Activated CD4-positive, alpha-beta T cell treated with anti-CD3 and anti-CD28 coated beads, Interleukin-2, amount 50 U/mL, for 1 hour (primary cell): ENCODE data around the gene CERS3.
"Not testable (repeated sequence)": the region's sequence is repeated elsewhere in the genome, so short reads cannot be mapped to it uniquely, and the experiment has no call there.

Experiments used
- DNase-seq: peaks from one replicate; pipeline ENCODE4 v3.0.0-alpha.2; 2020

The CERS3 gene

GRCh38 chr15:100463515-100463914 is 65.2 kb downstream of the CERS3 start:
- no peak for DNase-seq

- DNase-seq: no peak
These were observed 67.7 kb downstream of the CERS3 start for GRCh38 chr15:100461049-100461448.

GRCh38 chr15:100457201-100457600 is 71.5 kb downstream of the CERS3 start:
- no peak for DNase-seq

DNA sequence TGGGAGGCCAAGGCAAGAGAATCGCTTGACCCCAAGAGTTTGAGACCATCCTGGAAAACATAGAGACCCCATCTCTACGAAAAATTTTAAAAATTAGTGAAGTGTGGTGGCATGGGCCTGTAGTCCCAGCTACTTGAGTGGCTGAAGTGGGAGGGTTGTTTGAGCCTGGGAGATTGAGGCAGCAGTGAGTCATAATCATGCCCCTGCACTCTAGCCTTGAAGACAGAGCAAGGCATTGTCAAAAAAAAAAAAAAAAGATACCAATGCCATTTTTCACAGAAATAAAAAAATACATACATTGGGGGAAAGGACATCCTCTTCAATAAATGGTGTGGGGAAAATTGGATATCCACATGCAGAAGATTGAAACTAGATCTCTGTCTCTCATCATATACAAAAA is 74.6 kb downstream of the CERS3 start:
- no peak for DNase-seq

DNA sequence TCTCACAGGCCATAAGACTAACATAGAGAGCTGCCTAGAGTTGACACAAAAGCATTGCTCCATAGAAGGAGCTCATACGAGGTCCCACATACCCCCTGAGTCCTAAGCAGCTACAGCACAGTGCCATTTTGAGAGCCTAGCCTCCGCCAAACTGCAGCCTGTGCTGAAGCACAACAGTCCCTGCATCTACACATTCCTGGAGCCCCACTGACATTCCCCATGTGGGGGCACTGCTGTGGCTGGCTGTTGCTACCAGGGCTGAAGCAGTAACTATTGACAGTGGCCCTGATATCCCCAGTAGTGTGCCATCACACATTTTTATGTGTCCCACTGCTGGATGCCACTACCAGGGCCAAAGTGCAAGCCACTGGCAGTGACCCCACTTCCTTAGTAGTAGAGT is 80.3 kb downstream of the CERS3 start:
- no peak for DNase-seq

DNA sequence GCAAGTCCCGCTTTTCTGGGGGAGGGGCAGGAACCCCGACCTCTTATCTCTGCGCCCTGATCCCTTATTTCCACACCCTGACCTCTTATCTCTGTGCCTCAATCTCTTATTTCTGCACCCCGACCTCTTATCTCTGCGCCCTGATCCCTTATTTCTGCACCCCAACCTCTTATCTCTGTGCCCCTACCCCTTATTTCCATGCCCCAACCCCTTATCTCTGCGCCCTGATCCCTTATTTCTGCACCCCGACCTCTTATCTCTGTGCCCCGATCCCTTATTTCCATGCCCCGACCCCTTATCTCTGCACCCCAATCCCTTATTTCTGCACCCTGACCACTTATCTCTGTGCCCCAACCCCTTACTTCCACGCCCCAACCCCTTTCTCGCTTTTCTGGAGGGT is 87.7 kb downstream of the CERS3 start:
- not testable (repeated sequence) for DNase-seq

DNA sequence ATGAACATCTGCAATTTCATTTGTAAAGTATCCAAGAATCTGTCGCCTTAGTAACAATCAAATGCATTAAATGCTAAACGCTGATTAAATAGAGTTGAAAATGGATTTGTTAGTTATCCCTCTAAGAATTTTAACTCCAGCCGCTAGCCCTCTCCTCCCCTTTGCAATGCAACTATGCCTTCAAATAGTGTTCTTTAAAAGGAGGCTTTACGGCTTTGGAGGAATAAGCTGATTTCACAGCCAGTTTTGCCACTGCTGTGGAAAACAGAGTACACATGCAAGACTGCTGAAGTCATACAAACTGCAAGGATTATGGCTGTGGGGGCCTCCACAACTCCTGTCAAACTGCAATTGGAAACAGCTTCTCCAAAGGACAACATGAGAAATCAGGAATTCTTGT is 89.2 kb downstream of the CERS3 start:
- DNase-seq: no peak

- peak; percentile 19 for DNase-seq
These were observed 90.2 kb downstream of the CERS3 start for GRCh38 chr15:100438570-100438969.

GRCh38 chr15:100437261-100437660 is 91.5 kb downstream of the CERS3 start:
- DNase-seq: no peak

DNA sequence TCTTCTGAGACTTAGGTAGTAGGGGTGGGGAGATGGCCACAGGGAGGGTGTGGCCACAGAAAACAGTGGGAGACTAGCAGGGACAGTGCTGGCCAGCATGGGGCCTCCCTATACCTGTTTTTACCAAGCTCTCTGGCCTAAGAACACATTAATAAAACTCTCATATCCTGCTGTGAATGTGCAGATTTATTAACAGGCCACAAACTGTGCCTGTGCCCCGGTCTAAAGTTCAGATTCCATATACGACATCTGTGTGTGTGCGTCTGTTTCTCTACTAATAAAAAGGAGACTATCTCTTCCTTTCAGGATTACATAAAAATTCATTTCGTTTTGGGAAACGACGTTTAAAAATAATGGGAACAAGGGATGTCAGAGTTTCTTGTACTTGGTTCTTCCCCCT is 94.2 kb downstream of the CERS3 start:
- no peak for DNase-seq

DNA sequence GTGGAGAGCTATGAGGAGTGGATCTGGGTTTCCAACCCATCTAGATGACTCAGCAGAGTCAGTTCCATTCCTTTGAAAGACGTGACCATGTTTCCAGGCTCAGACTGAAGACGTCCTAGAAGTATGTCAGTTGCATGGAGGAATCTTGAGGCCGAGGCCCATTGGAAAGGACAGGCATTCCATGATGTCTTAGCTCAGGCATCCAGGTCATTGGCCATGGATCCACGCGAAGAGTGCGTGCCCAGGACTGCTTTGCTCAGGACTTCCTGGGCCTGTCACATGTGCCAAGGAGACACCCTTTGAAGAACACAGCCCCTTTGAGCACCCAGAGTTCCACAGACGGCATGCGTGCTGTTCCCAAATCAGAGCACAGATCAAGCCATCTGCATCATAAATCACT is 94.7 kb downstream of the CERS3 start:
- no peak for DNase-seq

- DNase-seq: no peak
These were observed 95.4 kb downstream of the CERS3 start for GRCh38 chr15:100433304-100433703.

GRCh38 chr15:100430411-100430810 is 98.3 kb downstream of the CERS3 start:
- DNase-seq: no peak

GRCh38 chr15:100429116-100429728 is 99.5 kb downstream of the CERS3 start:
- no peak for DNase-seq

- no peak for DNase-seq
These were observed 101.8 kb downstream of the CERS3 start for GRCh38 chr15:100426937-100427336.

- no peak for DNase-seq
These were observed 123.6 kb downstream of the CERS3 start for GRCh38 chr15:100405179-100405578.

DNA sequence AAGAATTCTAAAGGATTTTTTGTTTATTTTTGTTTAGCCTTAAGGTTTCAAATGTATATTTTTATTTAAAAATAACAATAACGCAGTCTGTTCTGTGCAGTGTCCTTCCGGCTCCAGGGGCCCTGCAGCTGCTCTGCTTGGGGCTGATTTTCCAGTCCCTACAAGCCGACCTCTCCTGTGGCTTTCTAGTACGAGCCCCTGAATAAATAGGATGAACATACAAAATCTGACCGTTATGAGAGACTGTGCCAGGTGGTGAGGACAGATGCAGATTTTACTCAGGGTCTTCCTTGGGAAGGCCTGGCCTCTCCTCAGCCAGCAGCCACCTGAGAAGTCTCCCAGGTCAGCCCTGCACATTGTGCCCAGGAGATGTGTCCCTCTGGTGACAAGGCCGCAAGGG is 127.8 kb downstream of the CERS3 start:
- no peak for DNase-seq

DNA sequence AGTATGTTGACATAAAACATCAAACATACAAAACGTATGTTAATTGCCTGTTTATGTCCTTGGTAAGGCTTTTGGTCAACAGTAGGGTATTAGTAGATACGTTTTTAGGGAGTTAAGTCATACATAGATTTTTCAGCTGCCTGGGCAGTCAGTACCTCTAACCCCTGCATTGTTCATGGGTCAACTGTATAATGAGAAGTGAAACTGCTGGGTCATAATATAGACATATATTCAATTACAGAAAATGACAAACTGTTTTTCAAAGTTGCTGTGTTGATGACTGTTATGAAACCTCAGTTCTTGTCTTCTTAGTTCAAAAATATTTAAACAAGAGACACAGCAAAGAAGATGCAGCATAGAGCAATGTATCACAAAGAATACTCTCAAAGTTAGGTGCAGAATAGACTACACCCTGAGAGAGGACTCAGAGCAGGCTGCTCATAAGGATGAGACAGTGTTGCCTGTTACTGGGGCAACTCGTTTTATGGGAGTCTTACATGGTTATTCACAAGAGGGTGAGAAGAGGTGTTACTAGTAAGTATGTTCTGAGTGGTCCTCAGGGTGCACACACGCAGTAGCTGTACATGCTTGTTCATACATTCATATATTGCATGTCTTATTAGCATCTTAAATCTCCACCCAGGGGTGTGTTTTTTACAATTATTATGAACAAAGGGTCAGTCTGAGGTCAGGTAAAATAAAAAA is 133.9 kb downstream of the CERS3 start:
- DNase-seq: no peak

DNA sequence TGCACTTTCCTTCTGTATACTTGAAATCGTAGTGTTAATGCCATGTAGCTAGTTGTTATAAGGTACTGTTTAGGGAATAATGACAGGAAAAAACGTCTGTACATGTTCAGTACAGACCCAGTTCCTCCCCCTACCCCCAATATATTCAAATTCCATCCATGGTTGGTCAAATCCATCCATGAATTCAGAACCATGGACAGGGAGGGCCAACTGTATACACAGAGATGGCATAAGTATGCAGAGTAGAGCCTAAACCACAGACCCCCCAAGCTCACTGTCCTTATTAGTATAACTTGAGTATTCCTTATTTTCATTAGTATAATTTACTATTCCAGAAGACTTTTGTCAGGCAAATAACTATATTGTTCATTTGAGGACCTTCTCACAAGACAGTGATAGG is 135.7 kb downstream of the CERS3 start:
- no peak for DNase-seq

DNA sequence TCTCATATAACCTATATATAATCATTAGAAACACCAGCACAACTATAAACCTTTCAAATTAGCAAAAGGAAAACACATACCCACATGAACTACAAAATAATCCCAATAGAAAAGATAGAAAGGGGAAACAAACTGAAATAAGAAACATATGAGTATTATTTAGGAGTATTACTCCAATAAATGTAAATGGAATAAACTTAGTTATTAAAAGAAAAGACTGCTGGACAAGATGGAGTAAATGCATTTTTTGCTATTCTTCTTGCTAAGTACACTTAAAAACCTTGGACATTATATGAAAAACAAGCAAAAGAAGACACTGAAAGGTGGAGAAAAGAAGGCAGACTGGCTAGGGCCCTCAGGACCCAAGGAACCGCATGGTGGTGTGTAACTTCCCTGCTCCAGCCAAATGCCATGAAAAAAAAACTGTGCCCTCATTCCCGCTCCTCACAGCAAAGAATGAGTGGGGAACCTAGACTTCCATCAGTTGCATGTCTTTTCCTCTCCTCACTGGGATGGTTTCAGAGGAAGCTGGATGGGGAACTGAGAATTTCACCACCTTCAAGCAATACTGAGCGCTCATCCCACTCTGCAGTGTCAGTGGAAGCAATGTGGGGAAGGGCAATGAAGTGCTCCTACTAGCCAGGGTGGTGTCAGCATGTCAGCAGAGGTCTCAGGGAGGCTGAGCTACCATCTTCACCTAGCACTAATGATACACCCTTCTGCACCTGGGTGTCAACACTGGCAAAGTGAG is 143.3 kb downstream of the CERS3 start:
- DNase-seq: no peak

- DNase-seq: no peak
These were observed 144.7 kb downstream of the CERS3 start for GRCh38 chr15:100384108-100384410.

DNA sequence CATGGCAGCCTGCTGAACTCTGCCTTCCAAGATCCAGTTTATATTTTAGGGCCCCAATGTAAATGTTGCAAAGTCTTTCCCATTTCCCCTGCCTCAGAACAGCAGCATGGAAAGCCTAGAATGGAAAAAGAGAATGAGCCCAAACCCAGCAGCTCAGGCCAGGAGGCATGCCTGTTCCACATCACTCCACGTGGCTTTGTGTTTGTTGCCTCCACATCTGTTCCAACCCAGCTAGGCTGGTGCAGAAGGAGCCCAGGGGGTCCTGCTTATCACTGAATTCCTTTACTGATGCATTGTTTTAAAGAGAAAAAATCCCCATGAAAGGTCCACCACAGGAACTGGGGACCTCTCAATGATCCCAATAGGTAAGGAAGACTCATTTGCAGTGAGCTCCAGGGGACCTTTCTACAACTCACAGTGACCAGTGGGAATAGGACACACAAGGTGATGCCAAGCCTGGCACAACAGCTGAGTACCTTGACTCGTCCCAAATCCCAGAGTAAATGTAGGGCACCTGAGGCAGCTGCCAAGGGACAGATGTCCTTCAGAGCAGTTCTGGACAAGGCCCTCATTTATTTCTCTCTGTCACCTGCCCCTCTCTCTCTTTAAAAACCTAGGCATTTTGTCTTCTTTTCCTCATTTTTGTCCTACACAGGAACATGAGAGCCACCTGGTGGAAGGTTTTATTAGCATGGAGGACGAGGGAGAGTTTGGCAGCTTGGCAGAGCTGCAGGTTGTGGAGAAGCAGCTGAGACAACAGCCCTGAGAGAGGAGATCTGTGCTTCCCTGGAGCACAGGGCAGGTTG is 145.2 kb downstream of the CERS3 start:
- no peak for DNase-seq

- DNase-seq: no peak
These were observed 154.8 kb downstream of the CERS3 start for GRCh38 chr15:100373942-100374341.
